HEK293T (cell line): Measurements from ENCODE around the gene INPP4B.

Source experiments
- ARNT ChIP-seq: fragments of 450-650 bp; IDR thresholded peaks from 2 replicates; pipeline ENCODE4 v1.6.1; 2017; ENCODE audit warnings: mild to moderate bottlenecking
- BHLHE40 ChIP-seq: fragments of 450-650 bp; IDR thresholded peaks from 2 replicates; pipeline ENCODE4 v1.6.1; 2016; ENCODE audit warnings: mild to moderate bottlenecking, moderate library complexity, borderline replicate concordance
- CTBP1 ChIP-seq: fragments of 450-650 bp; IDR thresholded peaks from 2 replicates; pipeline ENCODE4 v1.6.1; 2016; ENCODE audit warnings: borderline replicate concordance
- ELF4 ChIP-seq: fragments of 450-650 bp; IDR thresholded peaks from 2 replicates; pipeline ENCODE4 v1.6.1; 2017; ENCODE audit warnings: antibody characterized with exemption
- FOXK2 ChIP-seq: fragments of 450-650 bp; IDR thresholded peaks from 2 replicates; pipeline ENCODE4 v1.6.1; 2016; ENCODE audit warnings: mild to moderate bottlenecking
- FOXM1 ChIP-seq: fragments of 450-650 bp; IDR thresholded peaks from 2 replicates; pipeline ENCODE4 v1.6.1; 2017; ENCODE audit warnings: mild to moderate bottlenecking, borderline replicate concordance
- L3MBTL2 ChIP-seq: fragments of 450-650 bp; conservative IDR thresholded peaks from 2 replicates; pipeline ENCODE4 v1.6.1; 2016; ENCODE audit warnings: mild to moderate bottlenecking
- SUZ12 ChIP-seq: fragments of 450-650 bp; IDR thresholded peaks from 2 replicates; pipeline ENCODE4 v1.6.1; 2016; ENCODE audit warnings: mild to moderate bottlenecking
- TARDBP ChIP-seq: fragments of 450-650 bp; IDR thresholded peaks from 2 replicates; pipeline ENCODE4 v1.6.1; 2016

GRCh38 chr4:142112451-142112850, 733.6 kb downstream of the INPP4B start:
- TF ChIP-seq FOXK2 = no peak
- no peak for TF ChIP-seq L3MBTL2
- TF ChIP-seq FOXM1 = no peak
- TF ChIP-seq ARNT = no peak
- no peak for TF ChIP-seq BHLHE40
- no peak for TF ChIP-seq TARDBP
- no peak for TF ChIP-seq CTBP1
- no peak for TF ChIP-seq ELF4
- no peak for TF ChIP-seq SUZ12
